T-helper 2 cell treated with Interferon-gamma antibody and Interleukin-4, amounts not matched to agents 5 μg/mL and 100 μg/mL, for 36 hours (primary cell): ENCODE results near the gene CTNND2.
"Not testable (repeated sequence)": the region's sequence is repeated elsewhere in the genome, so short reads cannot be mapped to it uniquely, and the experiment has no call there.

Experiments used
- DNase-seq: peaks from one replicate; pipeline ENCODE4 v3.0.0; 2021; ENCODE audit warnings: low spot score
- H3K27ac Mint-ChIP-seq: one replicate; pipeline ENCODE4 v1.8.0; 2021; ENCODE audit warnings: mild to moderate bottlenecking, mixed read lengths
- H3K27me3 Mint-ChIP-seq: one replicate; pipeline ENCODE4 v1.8.0; 2021; ENCODE audit warnings: low read depth, mixed read lengths
- H3K36me3 Mint-ChIP-seq: one replicate; pipeline ENCODE4 v1.8.0; 2021; ENCODE audit warnings: low read depth, mixed read lengths
- H3K4me1 Mint-ChIP-seq: one replicate; pipeline ENCODE4 v1.8.0; 2021; ENCODE audit warnings: low read depth, mixed read lengths
- H3K4me3 Mint-ChIP-seq: one replicate; pipeline ENCODE4 v1.8.0; 2022; ENCODE audit warnings: mild to moderate bottlenecking, moderate library complexity, mixed read lengths
- H3K9me3 Mint-ChIP-seq: one replicate; pipeline ENCODE4 v1.8.0; 2021; ENCODE audit warnings: mixed read lengths

CTNND2 gene

DNA sequence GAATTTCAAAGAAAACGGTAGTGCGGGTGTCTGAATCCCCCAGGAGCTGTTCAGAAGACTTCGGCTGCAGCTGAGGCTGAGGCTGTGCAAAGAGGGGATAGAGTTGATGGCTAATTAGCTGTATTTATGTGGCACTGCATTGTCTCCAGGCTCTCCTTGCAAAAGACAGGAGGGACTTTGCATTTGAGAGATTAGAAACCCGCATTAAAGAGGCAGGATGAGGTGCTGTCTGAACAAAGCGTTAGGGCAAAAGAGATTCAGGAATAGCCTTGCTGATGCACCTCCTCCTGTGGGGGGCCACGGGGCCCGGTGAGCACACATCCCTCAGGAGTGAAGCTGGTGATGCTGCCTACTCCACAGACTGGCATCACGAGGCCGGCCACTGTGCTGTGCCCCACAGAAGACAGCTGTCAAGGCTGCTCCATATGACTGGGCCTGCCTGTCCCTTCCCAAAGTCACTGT is 799.6 kb downstream of the CTNND2 start:
- Mint-ChIP-seq H3K9me3 (no peaks in the 10 kb centered on the region), H3K36me3 (no peaks in the 10 kb centered on the region), H3K4me3 (no peak overlapping the region), H3K4me1 (no peaks in the 10 kb centered on the region), H3K27ac (no peak overlapping the region), H3K27me3 (no peaks in the 10 kb centered on the region)
- no peak for DNase-seq

- Mint-ChIP-seq H3K4me1 (no peaks in the 10 kb centered on the region), H3K4me3 (no peak overlapping the region), H3K36me3 (no peaks in the 10 kb centered on the region), H3K9me3 (no peaks in the 10 kb centered on the region), H3K27me3 (no peaks in the 10 kb centered on the region), H3K27ac (no peak overlapping the region)
- no peak for DNase-seq
Observed at GRCh38 chr5:11104210-11104609, 800.0 kb downstream of the CTNND2 start.

- Mint-ChIP-seq H3K36me3 (no peaks in the 10 kb centered on the region), H3K27ac (no peak overlapping the region), H3K4me3 (no peak overlapping the region), H3K27me3 (no peaks in the 10 kb centered on the region), H3K9me3 (no peaks in the 10 kb centered on the region), H3K4me1 (no peaks in the 10 kb centered on the region)
- no peak for DNase-seq
Observed at GRCh38 chr5:11084111-11084510, 820.1 kb downstream of the CTNND2 start.

DNA sequence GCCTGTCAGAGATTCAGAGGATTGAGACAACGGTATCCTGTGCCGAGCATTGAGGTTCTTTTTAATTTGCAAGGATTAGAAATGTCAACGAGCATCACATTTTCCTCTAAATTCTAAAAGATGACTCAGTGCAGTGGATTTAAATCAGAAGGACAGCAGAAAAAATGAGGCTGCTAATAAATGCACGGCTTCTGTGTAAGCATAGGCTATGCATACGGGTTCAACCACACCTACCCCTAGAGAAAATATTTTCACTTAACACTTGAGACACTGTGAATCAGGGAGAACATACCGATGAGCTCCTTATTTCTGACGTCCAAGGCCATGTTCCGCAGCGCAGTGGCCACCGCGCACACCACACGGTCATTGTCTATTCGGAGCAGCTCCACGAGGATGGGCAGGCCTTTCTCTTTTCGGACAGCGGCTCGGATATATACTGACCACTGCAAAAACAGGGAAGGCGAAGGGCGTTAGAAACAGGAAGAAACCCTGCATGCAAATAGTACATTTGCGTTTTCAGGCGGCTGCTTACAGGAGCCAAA is 821.8 kb downstream of the CTNND2 start:
- Mint-ChIP-seq H3K36me3 (no peaks in the 10 kb centered on the region), H3K9me3 (no peaks in the 10 kb centered on the region), H3K27me3 (no peaks in the 10 kb centered on the region), H3K27ac (no peak overlapping the region), H3K4me3 (no peak overlapping the region), H3K4me1 (no peaks in the 10 kb centered on the region)
- DNase-seq: no peak

- H3K36me3 Mint-ChIP-seq: no peaks in the 10 kb centered on the region
- no peaks in the 10 kb centered on the region for H3K9me3 Mint-ChIP-seq
- no peak overlapping the region for H3K27ac Mint-ChIP-seq
- no peak overlapping the region for H3K4me3 Mint-ChIP-seq
- H3K4me1 Mint-ChIP-seq: no peaks in the 10 kb centered on the region
- DNase-seq: no peak
- H3K27me3 Mint-ChIP-seq: no peaks in the 10 kb centered on the region
Observed at GRCh38 chr5:11076945-11077613, 827.2 kb downstream of the CTNND2 start.

DNA sequence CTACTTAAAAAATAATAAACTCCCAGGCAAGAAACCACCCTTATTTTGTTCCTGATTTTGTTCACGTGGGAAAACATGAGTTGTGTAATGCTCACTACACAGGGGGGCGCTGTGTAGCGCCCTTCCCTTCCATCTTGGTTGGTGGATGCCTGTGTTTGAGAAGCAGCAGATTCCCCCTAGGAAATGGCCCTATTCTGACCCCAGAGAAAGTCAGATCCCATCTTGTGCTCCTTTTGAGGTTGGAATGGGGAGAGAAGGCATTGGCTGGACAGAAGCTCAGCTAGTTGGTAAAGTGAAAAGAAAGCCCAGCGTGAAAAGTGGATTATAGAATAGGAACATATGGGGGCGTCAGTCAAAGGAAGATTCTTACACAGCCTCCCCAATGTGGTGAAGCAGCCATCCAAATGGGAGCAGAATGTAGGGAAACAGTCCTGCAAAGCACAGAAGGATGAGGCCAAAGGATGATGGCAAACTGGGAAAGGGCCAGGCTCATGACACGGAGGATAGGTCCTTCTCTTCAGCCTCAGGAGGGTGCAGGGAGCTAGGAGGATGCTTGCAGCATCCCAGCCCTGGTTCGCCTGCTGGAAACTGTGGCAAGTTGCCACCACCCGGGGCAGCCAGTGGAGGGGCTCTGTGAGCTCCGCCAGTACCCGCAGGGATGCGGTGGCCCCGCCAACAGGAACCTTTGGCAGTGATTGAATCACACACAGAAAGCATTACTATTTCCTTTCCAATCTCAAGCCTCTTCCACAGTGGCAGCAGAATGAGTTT is 829.0 kb downstream of the CTNND2 start:
- Mint-ChIP-seq H3K27ac (no peak overlapping the region), H3K27me3 (no peaks in the 10 kb centered on the region), H3K4me3 (no peak overlapping the region), H3K9me3 (no peaks in the 10 kb centered on the region), H3K4me1 (no peaks in the 10 kb centered on the region), H3K36me3 (no peaks in the 10 kb centered on the region)
- no peak for DNase-seq

- no peaks in the 10 kb centered on the region for H3K36me3 Mint-ChIP-seq
Observed at GRCh38 chr5:11072568-11072967, 831.7 kb downstream of the CTNND2 start.

GRCh38 chr5:11072076-11072475 is 832.2 kb downstream of the CTNND2 start:
- Mint-ChIP-seq H3K27ac (no peak overlapping the region), H3K4me3 (no peak overlapping the region), H3K4me1 (no peaks in the 10 kb centered on the region), H3K27me3 (no peaks in the 10 kb centered on the region), H3K9me3 (no peaks in the 10 kb centered on the region), H3K36me3 (no peaks in the 10 kb centered on the region)
- DNase-seq: no peak

More at GRCh38 chr5:11072568-11072967, 831.7 kb downstream of the CTNND2 start:
- Mint-ChIP-seq H3K4me3 (no peak overlapping the region), H3K27ac (no peak overlapping the region), H3K9me3 (no peaks in the 10 kb centered on the region), H3K4me1 (no peaks in the 10 kb centered on the region), H3K27me3 (no peaks in the 10 kb centered on the region)
- DNase-seq: no peak

DNA sequence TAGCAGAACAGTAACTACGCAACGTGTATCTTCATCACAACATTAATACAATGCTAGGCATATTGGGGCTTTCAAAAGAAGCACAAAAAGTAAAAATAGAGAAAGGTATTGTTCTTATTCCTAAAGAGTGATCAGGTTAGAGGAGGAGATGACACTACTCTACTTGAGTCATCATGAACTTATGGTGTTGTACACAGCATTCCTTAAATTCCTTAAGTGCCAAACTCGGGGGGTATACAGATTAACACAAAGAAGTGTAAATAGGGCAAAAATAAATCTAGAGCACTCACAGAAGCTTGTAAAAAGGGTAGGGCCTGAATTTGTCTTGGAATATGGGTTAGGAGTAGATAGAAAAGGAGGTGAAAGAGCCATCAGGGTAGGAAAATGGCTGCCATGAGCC is 835.2 kb downstream of the CTNND2 start:
- H3K27me3 Mint-ChIP-seq: no peaks in the 10 kb centered on the region
- H3K9me3 Mint-ChIP-seq: no peaks in the 10 kb centered on the region
- no peaks in the 10 kb centered on the region for H3K36me3 Mint-ChIP-seq
- H3K4me3 Mint-ChIP-seq: no peak overlapping the region
- H3K27ac Mint-ChIP-seq: no peak overlapping the region
- no peak for DNase-seq
- H3K4me1 Mint-ChIP-seq: no peaks in the 10 kb centered on the region

GRCh38 chr5:11065723-11066122 is 838.5 kb downstream of the CTNND2 start:
- DNase-seq, H3K4me3 Mint-ChIP-seq, H3K36me3 Mint-ChIP-seq, H3K27ac Mint-ChIP-seq, H3K27me3 Mint-ChIP-seq, H3K4me1 Mint-ChIP-seq, H3K9me3 Mint-ChIP-seq: not testable (repeated sequence)

GRCh38 chr5:11064763-11065450 is 839.3 kb downstream of the CTNND2 start:
- Mint-ChIP-seq H3K27ac (no peak overlapping the region), H3K4me3 (no peak overlapping the region), H3K4me1 (no peaks in the 10 kb centered on the region), H3K27me3 (no peaks in the 10 kb centered on the region), H3K9me3 (no peaks in the 10 kb centered on the region), H3K36me3 (no peaks in the 10 kb centered on the region)
- no peak for DNase-seq

DNA sequence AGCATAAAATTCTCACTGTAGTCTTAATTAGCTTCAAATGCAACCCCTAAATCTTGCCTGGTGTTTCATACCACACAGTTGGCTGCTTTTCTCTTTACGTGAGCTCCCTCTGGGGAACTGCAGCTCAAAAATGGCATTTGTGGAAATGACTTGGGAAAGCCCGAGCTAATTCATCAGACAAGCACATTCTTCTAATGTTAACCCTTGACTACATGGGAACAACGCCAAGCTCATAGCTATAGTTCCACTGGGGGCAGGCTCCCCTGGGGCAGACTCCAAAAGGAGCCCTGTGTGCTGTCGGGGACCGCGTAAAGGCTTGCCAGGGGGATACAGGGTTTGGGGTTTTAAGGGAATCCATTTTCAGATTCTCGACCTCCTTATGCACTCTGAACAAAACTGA is 841.8 kb downstream of the CTNND2 start:
- Mint-ChIP-seq H3K9me3 (no peaks in the 10 kb centered on the region), H3K27ac (no peak overlapping the region), H3K4me1 (no peaks in the 10 kb centered on the region), H3K27me3 (no peaks in the 10 kb centered on the region), H3K36me3 (no peaks in the 10 kb centered on the region), H3K4me3 (no peak overlapping the region)
- DNase-seq: no peak

- H3K4me1 Mint-ChIP-seq: no peaks in the 10 kb centered on the region
- DNase-seq: no peak
- H3K9me3 Mint-ChIP-seq: no peaks in the 10 kb centered on the region
- no peak overlapping the region for H3K27ac Mint-ChIP-seq
- H3K27me3 Mint-ChIP-seq: no peaks in the 10 kb centered on the region
- no peak overlapping the region for H3K4me3 Mint-ChIP-seq
- no peaks in the 10 kb centered on the region for H3K36me3 Mint-ChIP-seq
Observed at GRCh38 chr5:11056560-11056959, 847.7 kb downstream of the CTNND2 start.

- H3K36me3 Mint-ChIP-seq: no peaks in the 10 kb centered on the region
- no peak for DNase-seq
- no peaks in the 10 kb centered on the region for H3K9me3 Mint-ChIP-seq
- no peaks in the 10 kb centered on the region for H3K4me1 Mint-ChIP-seq
- H3K4me3 Mint-ChIP-seq: no peak overlapping the region
- H3K27ac Mint-ChIP-seq: no peak overlapping the region
- no peaks in the 10 kb centered on the region for H3K27me3 Mint-ChIP-seq
Observed at GRCh38 chr5:11054014-11054413, 850.2 kb downstream of the CTNND2 start.
